HG02642 (cell line): ENCODE results near the gene ABCD2.
"Not testable (repeated sequence)": the region's sequence is repeated elsewhere in the genome, so short reads cannot be mapped to it uniquely, and the experiment has no call there.

ENCODE experiments used
- ATAC-seq: cut with Tn5 transposase; IDR thresholded peaks from one replicate; pipeline ENCODE4 v1.9.1; 2021; ENCODE audit warnings: mild to moderate bottlenecking; ENCODE audit not compliant: unreplicated experiment, poor library complexity

Gene ABCD2

GRCh38 chr12:39616251-39616650 is 3.4 kb downstream of the ABCD2 start:
- ATAC-seq: no peak

- no peak for ATAC-seq
Observed at GRCh38 chr12:39613525-39613924, 6.1 kb downstream of the ABCD2 start.

- ATAC-seq: no peak
Observed at GRCh38 chr12:39612250-39612649, 7.4 kb downstream of the ABCD2 start.

GRCh38 chr12:39611818-39612217 is 7.8 kb downstream of the ABCD2 start:
- ATAC-seq: no peak

GRCh38 chr12:39610436-39611025 is 9.1 kb downstream of the ABCD2 start:
- ATAC-seq: no peak

- ATAC-seq: no peak
Observed at GRCh38 chr12:39606712-39607423, 12.7 kb downstream of the ABCD2 start.

- no peak for ATAC-seq
Observed at GRCh38 chr12:39605996-39606395, 13.6 kb downstream of the ABCD2 start.

GRCh38 chr12:39605501-39605900 is 14.1 kb downstream of the ABCD2 start:
- ATAC-seq: no peak

- no peak for ATAC-seq
Observed at GRCh38 chr12:39603065-39603464, 16.5 kb downstream of the ABCD2 start.

GRCh38 chr12:39601951-39602350 is 17.7 kb downstream of the ABCD2 start:
- not testable (repeated sequence) for ATAC-seq

- no peak for ATAC-seq
Observed at GRCh38 chr12:39595928-39596327, 23.7 kb downstream of the ABCD2 start.

- no peak for ATAC-seq
Observed at GRCh38 chr12:39592295-39592694, 27.3 kb downstream of the ABCD2 start.

GRCh38 chr12:39588348-39588747 is 31.3 kb downstream of the ABCD2 start:
- no peak for ATAC-seq

- ATAC-seq: no peak
Observed at GRCh38 chr12:39587225-39587624, 32.4 kb downstream of the ABCD2 start.

- ATAC-seq: no peak
Observed at GRCh38 chr12:39586816-39587215, 32.8 kb downstream of the ABCD2 start.

GRCh38 chr12:39581592-39581991 is 38.0 kb downstream of the ABCD2 start:
- no peak for ATAC-seq

GRCh38 chr12:39575498-39575875 is 44.1 kb downstream of the ABCD2 start:
- ATAC-seq: no peak

GRCh38 chr12:39574785-39575497 is 44.7 kb downstream of the ABCD2 start:
- ATAC-seq: no peak

GRCh38 chr12:39574378-39574777 is 45.2 kb downstream of the ABCD2 start:
- ATAC-seq: no peak

GRCh38 chr12:39573971-39574370 is 45.6 kb downstream of the ABCD2 start:
- no peak for ATAC-seq

GRCh38 chr12:39572551-39572950 is 47.1 kb downstream of the ABCD2 start:
- ATAC-seq: no peak

GRCh38 chr12:39571351-39571750 is 48.3 kb downstream of the ABCD2 start:
- ATAC-seq: no peak
